ENCODE data around the gene CIAO2A.

Gene CIAO2A

GRCh38 chr15:64045774-64046420 lies 47.7 kb downstream of the CIAO2A start:
- Histone ChIP-seq H3F3A (ENCODE audit: low read depth) (no peaks in the 10 kb centered on the region), H3K4me2 (ENCODE audit: low read depth, low read length, poor library complexity, severe bottlenecking) (no peak overlapping the region), H3K36me3 (ENCODE audit: insufficient read depth, low read length) (no peaks in the 10 kb centered on the region), H3K9me3 (ENCODE audit: insufficient read depth, low read depth, low read length) (no peaks in the 10 kb centered on the region), H3K4me3 (ENCODE audit: low read length, poor library complexity, severe bottlenecking) (no peak overlapping the region), H4K20me1 (ENCODE audit: insufficient read depth, low read length, poor library complexity, severe bottlenecking) (no peaks in the 10 kb centered on the region), H3K4me1 (ENCODE audit: insufficient read depth, low read length, poor library complexity, severe bottlenecking) (no peaks in the 10 kb centered on the region), H3K9me2 (replicated peaks; ENCODE audit: low read depth, low read length) (no peaks in the 10 kb centered on the region), H3K9ac (ENCODE audit: low read depth, low read length, poor library complexity, severe bottlenecking) (no peak overlapping the region), H3K79me2 (ENCODE audit: insufficient read depth, low read length) (no peaks in the 10 kb centered on the region), H3K27me3 (ENCODE audit: insufficient read depth, low read length, poor library complexity, severe bottlenecking) (no peaks in the 10 kb centered on the region), H2AFZ (ENCODE audit: low read length) (no peak overlapping the region)
- TF ChIP-seq, protein P1, sequence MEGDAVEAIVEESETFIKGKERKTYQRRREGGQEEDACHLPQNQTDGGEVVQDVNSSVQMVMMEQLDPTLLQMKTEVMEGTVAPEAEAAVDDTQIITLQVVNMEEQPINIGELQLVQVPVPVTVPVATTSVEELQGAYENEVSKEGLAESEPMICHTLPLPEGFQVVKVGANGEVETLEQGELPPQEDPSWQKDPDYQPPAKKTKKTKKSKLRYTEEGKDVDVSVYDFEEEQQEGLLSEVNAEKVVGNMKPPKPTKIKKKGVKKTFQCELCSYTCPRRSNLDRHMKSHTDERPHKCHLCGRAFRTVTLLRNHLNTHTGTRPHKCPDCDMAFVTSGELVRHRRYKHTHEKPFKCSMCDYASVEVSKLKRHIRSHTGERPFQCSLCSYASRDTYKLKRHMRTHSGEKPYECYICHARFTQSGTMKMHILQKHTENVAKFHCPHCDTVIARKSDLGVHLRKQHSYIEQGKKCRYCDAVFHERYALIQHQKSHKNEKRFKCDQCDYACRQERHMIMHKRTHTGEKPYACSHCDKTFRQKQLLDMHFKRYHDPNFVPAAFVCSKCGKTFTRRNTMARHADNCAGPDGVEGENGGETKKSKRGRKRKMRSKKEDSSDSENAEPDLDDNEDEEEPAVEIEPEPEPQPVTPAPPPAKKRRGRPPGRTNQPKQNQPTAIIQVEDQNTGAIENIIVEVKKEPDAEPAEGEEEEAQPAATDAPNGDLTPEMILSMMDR (conservative IDR thresholded peaks at IDR 0.05; ENCODE audit: low read length) = no peak
- TF ChIP-seq EZH2phosphoT487 (IDR thresholded peaks at IDR 0.05; ENCODE audit: borderline replicate concordance) = no peak

GRCh38 chr15:64045101-64045435 lies 48.6 kb downstream of the CIAO2A start:
- H3K4me1 ChIP-seq (ENCODE audit: insufficient read depth, low read length, poor library complexity, severe bottlenecking) = no peaks in the 10 kb centered on the region
- H3K9ac ChIP-seq (ENCODE audit: low read depth, low read length, poor library complexity, severe bottlenecking) = no peak overlapping the region
- H3F3A ChIP-seq (ENCODE audit: low read depth) = no peaks in the 10 kb centered on the region
- H3K4me3 ChIP-seq (ENCODE audit: low read length, poor library complexity, severe bottlenecking) = no peak overlapping the region
- no peak overlapping the region for H3K4me2 ChIP-seq (ENCODE audit: low read depth, low read length, poor library complexity, severe bottlenecking)
- no peak overlapping the region for H2AFZ ChIP-seq (ENCODE audit: low read length)
- no peak for TF ChIP-seq EZH2phosphoT487 (IDR thresholded peaks at IDR 0.05; ENCODE audit: borderline replicate concordance)
- TF ChIP-seq, protein P1 (conservative IDR thresholded peaks at IDR 0.05; ENCODE audit: low read length) = no peak
- H4K20me1 ChIP-seq (ENCODE audit: insufficient read depth, low read length, poor library complexity, severe bottlenecking) = no peaks in the 10 kb centered on the region
- no peaks in the 10 kb centered on the region for H3K9me2 ChIP-seq (replicated peaks; ENCODE audit: low read depth, low read length)
- H3K9me3 ChIP-seq (ENCODE audit: insufficient read depth, low read depth, low read length) = no peaks in the 10 kb centered on the region
- no peaks in the 10 kb centered on the region for H3K27me3 ChIP-seq (ENCODE audit: insufficient read depth, low read length, poor library complexity, severe bottlenecking)
- no peaks in the 10 kb centered on the region for H3K79me2 ChIP-seq (ENCODE audit: insufficient read depth, low read length)
- no peaks in the 10 kb centered on the region for H3K36me3 ChIP-seq (ENCODE audit: insufficient read depth, low read length)

DNA sequence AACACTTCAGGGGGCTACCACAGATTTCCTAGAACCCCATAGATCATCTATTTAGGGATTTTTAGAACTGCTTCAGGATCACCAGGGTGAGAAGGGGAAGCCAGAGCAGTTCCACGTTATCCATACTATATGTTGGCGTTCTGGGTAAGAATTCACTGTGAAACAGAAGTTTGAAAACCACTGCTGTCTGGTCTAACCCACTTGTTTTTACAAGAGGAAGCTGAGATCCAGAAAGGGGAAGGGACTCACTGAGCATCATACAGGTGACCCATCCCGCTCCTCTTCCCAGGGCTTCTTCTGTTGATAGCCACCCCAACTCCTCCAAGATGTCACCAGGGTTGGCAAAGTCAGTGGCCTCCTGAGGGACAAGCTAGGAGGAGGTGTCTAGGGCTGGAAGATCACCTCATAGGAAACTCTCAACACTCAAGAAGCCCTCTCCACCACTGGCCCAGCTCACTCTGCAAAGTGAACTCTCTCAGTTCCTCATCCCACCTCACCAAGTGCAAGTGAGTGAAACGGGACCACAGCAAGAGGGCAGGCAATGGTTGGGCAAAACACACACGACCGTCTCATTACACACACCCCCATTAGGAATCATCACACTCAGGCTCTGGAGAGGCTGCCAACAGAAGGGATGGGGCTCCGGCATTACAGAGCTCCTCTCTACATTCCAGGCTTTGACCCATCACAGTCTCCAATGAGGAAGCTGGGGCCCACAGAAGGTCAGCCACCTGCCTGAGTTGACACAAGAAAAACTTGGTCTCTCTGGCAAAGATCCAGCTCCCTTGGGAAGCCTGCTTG lies 49.1 kb downstream of the CIAO2A start:
- TF ChIP-seq, protein P1 (conservative IDR thresholded peaks at IDR 0.05; ENCODE audit: low read length) = no peak
- no peak for TF ChIP-seq EZH2phosphoT487 (IDR thresholded peaks at IDR 0.05; ENCODE audit: borderline replicate concordance)
- no peak overlapping the region for H3K9ac ChIP-seq (ENCODE audit: low read depth, low read length, poor library complexity, severe bottlenecking)
- no peaks in the 10 kb centered on the region for H3K36me3 ChIP-seq (ENCODE audit: insufficient read depth, low read length)
- no peak overlapping the region for H3K4me3 ChIP-seq (ENCODE audit: low read length, poor library complexity, severe bottlenecking)
- H2AFZ ChIP-seq (ENCODE audit: low read length) = no peak overlapping the region
- no peak overlapping the region for H3K4me2 ChIP-seq (ENCODE audit: low read depth, low read length, poor library complexity, severe bottlenecking)
- no peaks in the 10 kb centered on the region for H3K4me1 ChIP-seq (ENCODE audit: insufficient read depth, low read length, poor library complexity, severe bottlenecking)
- H3K79me2 ChIP-seq (ENCODE audit: insufficient read depth, low read length) = no peaks in the 10 kb centered on the region
- no peaks in the 10 kb centered on the region for H3K9me2 ChIP-seq (replicated peaks; ENCODE audit: low read depth, low read length)
- no peaks in the 10 kb centered on the region for H3K9me3 ChIP-seq (ENCODE audit: insufficient read depth, low read depth, low read length)
- no peaks in the 10 kb centered on the region for H4K20me1 ChIP-seq (ENCODE audit: insufficient read depth, low read length, poor library complexity, severe bottlenecking)
- no peaks in the 10 kb centered on the region for H3K27me3 ChIP-seq (ENCODE audit: insufficient read depth, low read length, poor library complexity, severe bottlenecking)
- no peaks in the 10 kb centered on the region for H3F3A ChIP-seq (ENCODE audit: low read depth)
